BLaER1 (cell line): Measurements from ENCODE around the gene SALL1.

Source experiments
- H3K27ac ChIP-seq: shearing (Covaris generic); formaldehyde crosslinking; 2 replicates; pipeline ENCODE4 v1.8.1; 2022
- H3K27me3 ChIP-seq: shearing (Covaris generic); formaldehyde crosslinking; 2 replicates; pipeline ENCODE4 v1.8.1; 2022
- H3K36me3 ChIP-seq: shearing (Covaris generic); formaldehyde crosslinking; 2 replicates; pipeline ENCODE4 v1.8.1; 2022
- H3K4me1 ChIP-seq: shearing (Covaris generic); formaldehyde crosslinking; 2 replicates; pipeline ENCODE4 v1.8.1; 2022
- H3K4me2 ChIP-seq: shearing (Covaris generic); formaldehyde crosslinking; 2 replicates; pipeline ENCODE4 v1.8.1; 2022
- H3K4me3 ChIP-seq: shearing (Covaris generic); formaldehyde crosslinking; 2 replicates; pipeline ENCODE4 v1.8.1; 2022
- H3K9ac ChIP-seq: shearing (Covaris generic); formaldehyde crosslinking; 2 replicates; pipeline ENCODE4 v1.8.1; 2022
- H3K9me3 ChIP-seq: shearing (Covaris generic); formaldehyde crosslinking; 2 replicates; pipeline ENCODE4 v1.8.1; 2022
- H4K20me1 ChIP-seq: shearing (Covaris generic); formaldehyde crosslinking; 2 replicates; pipeline ENCODE4 v1.8.1; 2022
- Cebpa-rat ChIP-seq: shearing (Covaris generic); IDR thresholded peaks from 2 replicates; pipeline ENCODE4 v1.8.1; 2022

SALL1 gene

GRCh38 chr16:51151961-51152663 is 1.0 kb upstream of the SALL1 start:
- Histone ChIP-seq H4K20me1 (peaks cover 45% of the 10 kb centered on the region), H3K4me2 (peak overlapping the region; percentile 99), H3K9ac (peak overlapping the region; percentile 62), H3K9me3 (peaks cover 34% of the 10 kb centered on the region), H3K4me3 (peak overlapping the region; percentile 76), H3K4me1 (peaks cover 23% of the 10 kb centered on the region), H3K36me3 (no peaks in the 10 kb centered on the region), H3K27me3 (peaks cover 100% of the 10 kb centered on the region), H3K27ac (no peak overlapping the region)
- TF ChIP-seq Cebpa-rat = no peak

- no peaks in the 10 kb centered on the region for H3K36me3 ChIP-seq
- H3K9me3 ChIP-seq = peaks cover 34% of the 10 kb centered on the region
- H4K20me1 ChIP-seq = peaks cover 39% of the 10 kb centered on the region
- peak overlapping the region; percentile 76 for H3K4me3 ChIP-seq
- no peak overlapping the region for H3K27ac ChIP-seq
- no peak overlapping the region for H3K9ac ChIP-seq
- peak overlapping the region; percentile 99 for H3K4me2 ChIP-seq
- no peak for TF ChIP-seq Cebpa-rat
- H3K27me3 ChIP-seq = peaks cover 100% of the 10 kb centered on the region
- peaks cover 25% of the 10 kb centered on the region for H3K4me1 ChIP-seq
These were observed 428 bp upstream of the SALL1 start for GRCh38 chr16:51151435-51151960.

GRCh38 chr16:51150165-51150887 is 744 bp downstream of the SALL1 start:
- peak overlapping the region; percentile 76 for H3K4me3 ChIP-seq
- H3K4me2 ChIP-seq = peak overlapping the region; percentile 99
- no peak for TF ChIP-seq Cebpa-rat
- H3K9ac ChIP-seq = no peak overlapping the region; the same call in 1 of the 2 replicates
- peaks cover 26% of the 10 kb centered on the region for H3K9me3 ChIP-seq
- H3K36me3 ChIP-seq = no peaks in the 10 kb centered on the region
- H3K27ac ChIP-seq = no peak overlapping the region
- peaks cover 30% of the 10 kb centered on the region for H4K20me1 ChIP-seq
- H3K4me1 ChIP-seq = peaks cover 26% of the 10 kb centered on the region
- peaks cover 91% of the 10 kb centered on the region for H3K27me3 ChIP-seq

GRCh38 chr16:51149721-51150164 is 1.3 kb downstream of the SALL1 start:
- peaks cover 85% of the 10 kb centered on the region for H3K27me3 ChIP-seq
- H3K4me2 ChIP-seq = no peak overlapping the region
- peaks cover 20% of the 10 kb centered on the region for H3K4me1 ChIP-seq
- TF ChIP-seq Cebpa-rat = no peak
- H3K9ac ChIP-seq = no peak overlapping the region
- H4K20me1 ChIP-seq = peaks cover 24% of the 10 kb centered on the region
- H3K4me3 ChIP-seq = no peak overlapping the region
- no peak overlapping the region for H3K27ac ChIP-seq
- peaks cover 20% of the 10 kb centered on the region for H3K9me3 ChIP-seq
- H3K36me3 ChIP-seq = no peaks in the 10 kb centered on the region

GRCh38 chr16:51149251-51149661 is 1.8 kb downstream of the SALL1 start:
- H3K4me1 ChIP-seq = peaks cover 20% of the 10 kb centered on the region
- no peak overlapping the region for H3K27ac ChIP-seq
- H3K4me2 ChIP-seq = no peak overlapping the region

GRCh38 chr16:51148678-51149228 is 2.3 kb downstream of the SALL1 start:
- no peaks in the 10 kb centered on the region for H3K36me3 ChIP-seq
- H3K4me2 ChIP-seq = no peak overlapping the region
- H3K9me3 ChIP-seq = peaks cover 10% of the 10 kb centered on the region
- H3K27ac ChIP-seq = no peak overlapping the region
- TF ChIP-seq Cebpa-rat = no peak
- peaks cover 23% of the 10 kb centered on the region for H4K20me1 ChIP-seq
- H3K4me1 ChIP-seq = peaks cover 20% of the 10 kb centered on the region
- H3K27me3 ChIP-seq = peaks cover 75% of the 10 kb centered on the region
- H3K4me3 ChIP-seq = no peak overlapping the region
- H3K9ac ChIP-seq = no peak overlapping the region

More at GRCh38 chr16:51149251-51149661, 1.8 kb downstream of the SALL1 start:
- no peak overlapping the region for H3K4me3 ChIP-seq
- no peaks in the 10 kb centered on the region for H3K36me3 ChIP-seq
- H3K9ac ChIP-seq = no peak overlapping the region
- H3K27me3 ChIP-seq = peaks cover 80% of the 10 kb centered on the region
- TF ChIP-seq Cebpa-rat = no peak
- H4K20me1 ChIP-seq = peaks cover 23% of the 10 kb centered on the region
- peaks cover 15% of the 10 kb centered on the region for H3K9me3 ChIP-seq

GRCh38 chr16:51147776-51148677 is 3.0 kb downstream of the SALL1 start:
- no peak overlapping the region for H3K27ac ChIP-seq
- H3K4me2 ChIP-seq = no peak overlapping the region
- TF ChIP-seq Cebpa-rat = no peak
- H3K4me1 ChIP-seq = peaks cover 20% of the 10 kb centered on the region
- H3K36me3 ChIP-seq = no peaks in the 10 kb centered on the region
- H3K9ac ChIP-seq = no peak overlapping the region
- H3K27me3 ChIP-seq = peaks cover 68% of the 10 kb centered on the region
- H3K4me3 ChIP-seq = no peak overlapping the region
- 0 out of 2 replicates have a peak, but pooled peaks cover 3% of the 10 kb centered on the region for H3K9me3 ChIP-seq
- peaks cover 23% of the 10 kb centered on the region for H4K20me1 ChIP-seq

GRCh38 chr16:51146256-51146924 is 4.7 kb downstream of the SALL1 start:
- Histone ChIP-seq H3K9ac (no peak overlapping the region), H3K4me1 (peaks cover 20% of the 10 kb centered on the region), H3K27me3 (peaks cover 52% of the 10 kb centered on the region), H3K36me3 (no peaks in the 10 kb centered on the region), H3K4me2 (peak overlapping the region; percentile 42; the same call in 1 of the 2 replicates), H4K20me1 (peaks cover 23% of the 10 kb centered on the region), H3K4me3 (no peak overlapping the region), H3K9me3 (no peaks in the 10 kb centered on the region), H3K27ac (no peak overlapping the region)
- TF ChIP-seq Cebpa-rat = no peak
